GM12875 (cell line): ENCODE data around the gene HLCS.

Experiments
- H3K4me3 ChIP-seq: one replicate; pipeline ENCODE4 v1.5.1; 2011; ENCODE audit warnings: low read depth, low read length, control low read depth
- CTCF ChIP-seq: IDR thresholded peaks from 2 replicates; pipeline ENCODE4 v1.5.1; 2011; ENCODE audit warnings: low read depth, mild to moderate bottlenecking, control low read depth, inconsistent platforms, low read length, moderate library complexity, borderline replicate concordance; ENCODE audit not compliant: insufficient read depth

The HLCS gene

GRCh38 chr21:36866419-36866818 lies 100.0 kb downstream of the HLCS start:
- H3K4me3 ChIP-seq = no peak overlapping the region
- no peak for TF ChIP-seq CTCF

- H3K4me3 ChIP-seq = no peak overlapping the region
- no peak for TF ChIP-seq CTCF
Measured at GRCh38 chr21:36864974-36865373, 101.5 kb downstream of the HLCS start.

- no peak overlapping the region for H3K4me3 ChIP-seq
- no peak for TF ChIP-seq CTCF
Measured at GRCh38 chr21:36863260-36863659, 103.2 kb downstream of the HLCS start.

- TF ChIP-seq CTCF = no peak
- no peak overlapping the region for H3K4me3 ChIP-seq
Measured at GRCh38 chr21:36861595-36862323, 104.7 kb downstream of the HLCS start.

GRCh38 chr21:36860736-36861594 lies 105.5 kb downstream of the HLCS start:
- TF ChIP-seq CTCF = no peak
- H3K4me3 ChIP-seq = no peak overlapping the region

GRCh38 chr21:36859744-36860501 lies 106.5 kb downstream of the HLCS start:
- TF ChIP-seq CTCF = no peak
- H3K4me3 ChIP-seq = no peak overlapping the region
